Neutrophil (primary cell): Measurements from ENCODE around the gene PLEKHM3.

ENCODE experiments used
- H3K27ac ChIP-seq: fragments of 200-600 bp; sonication (generic); 2 replicates; pipeline ENCODE4 v1.5.1; 2016; ENCODE audit warnings: mild to moderate bottlenecking, moderate library complexity
- H3K27me3 ChIP-seq: fragments of 200-600 bp; sonication (generic); 2 replicates; pipeline ENCODE4 v1.6.0; 2016; ENCODE audit warnings: mild to moderate bottlenecking
- H3K36me3 ChIP-seq: fragments of 200-600 bp; sonication (generic); 2 replicates; pipeline ENCODE4 v1.5.1; 2017
- H3K4me1 ChIP-seq, 2 experiments: fragments of 200-600 bp in 1 of 2; sonication (generic) in 1 of 2; 1 replicate in 1 of 2; 2 replicates in 1 of 2; pipeline versions ENCODE4 v1.5.1 to v1.6.1; 2013 to 2016; ENCODE audit warnings: low read depth in 1 of 2, low read length in 1 of 2, mild to moderate bottlenecking in 1 of 2, moderate library complexity in 1 of 2; ENCODE audit not compliant: control insufficient read depth in 1 of 2, insufficient read depth in 1 of 2
- H3K4me3 ChIP-seq, 2 experiments: fragments of 200-600 bp in 1 of 2; sonication (generic) in 1 of 2; 1 replicate in 1 of 2; 2 replicates in 1 of 2; pipeline ENCODE4 v1.5.1; 2013 to 2016; ENCODE audit warnings: low read depth in 1 of 2, low read length in 1 of 2, mild to moderate bottlenecking in 1 of 2, moderate library complexity in 1 of 2
- H3K9me3 ChIP-seq: fragments of 200-600 bp; sonication (generic); 2 replicates; pipeline ENCODE4 v1.5.1; 2016
- CTCF ChIP-seq: fragments of 200-600 bp; sonication (generic); IDR thresholded peaks from 2 replicates; pipeline ENCODE4 v1.5.1; 2016; ENCODE audit warnings: antibody characterized with exemption

PLEKHM3 gene

GRCh38 chr2:207852791-207853190, 172.5 kb downstream of the PLEKHM3 start:
- H3K4me1 ChIP-seq, result peaks cover 0 to 5% of the 10 kb centered on the region in 2 experiments

GRCh38 chr2:207849443-207849842, 175.9 kb downstream of the PLEKHM3 start:
- Histone ChIP-seq H3K27ac (no peak overlapping the region), H3K9me3 (no peaks in the 10 kb centered on the region), H3K36me3 (no peaks in the 10 kb centered on the region), H3K4me3 (no peak overlapping the region), H3K4me1 (peaks cover 0 to 14% of the 10 kb centered on the region in 2 experiments), H3K27me3 (no peaks in the 10 kb centered on the region)
- TF ChIP-seq CTCF, result no peak

More at GRCh38 chr2:207852791-207853190, 172.5 kb downstream of the PLEKHM3 start:
- Histone ChIP-seq H3K36me3 (no peaks in the 10 kb centered on the region), H3K9me3 (no peaks in the 10 kb centered on the region), H3K27me3 (no peaks in the 10 kb centered on the region), H3K4me3 (no peak overlapping the region), H3K27ac (no peak overlapping the region)
- TF ChIP-seq CTCF, result no peak

- no peak overlapping the region for H3K4me3 ChIP-seq
- H3K27me3 ChIP-seq, result no peaks in the 10 kb centered on the region
- no peaks in the 10 kb centered on the region for H3K36me3 ChIP-seq
- peak overlapping the region; percentile 69 for H3K27ac ChIP-seq
- H3K9me3 ChIP-seq, result no peaks in the 10 kb centered on the region
- TF ChIP-seq CTCF, result no peak
- peaks cover 0 to 14% of the 10 kb centered on the region in 2 experiments for H3K4me1 ChIP-seq
These were observed 176.8 kb downstream of the PLEKHM3 start for GRCh38 chr2:207848545-207848928.

- no peak overlapping the region for H3K4me3 ChIP-seq
- no peaks in the 10 kb centered on the region for H3K27me3 ChIP-seq
- no peak for TF ChIP-seq CTCF
- peak overlapping the region; percentile 69 for H3K27ac ChIP-seq
- H3K36me3 ChIP-seq, result no peaks in the 10 kb centered on the region
- no peaks in the 10 kb centered on the region for H3K9me3 ChIP-seq
- H3K4me1 ChIP-seq, result peaks cover 0 to 14% of the 10 kb centered on the region in 2 experiments
These were observed 177.4 kb downstream of the PLEKHM3 start for GRCh38 chr2:207847807-207848544.

GRCh38 chr2:207847098-207847806, 178.1 kb downstream of the PLEKHM3 start:
- H3K27ac ChIP-seq, result peak overlapping the region; percentile 69
- H3K4me1 ChIP-seq, result peaks cover 0 to 14% of the 10 kb centered on the region in 2 experiments

More at GRCh38 chr2:207847098-207847806, 178.1 kb downstream of the PLEKHM3 start:
- Histone ChIP-seq H3K27me3 (no peaks in the 10 kb centered on the region), H3K36me3 (no peaks in the 10 kb centered on the region), H3K9me3 (no peaks in the 10 kb centered on the region), H3K4me3 (no peak overlapping the region)
- TF ChIP-seq CTCF, result no peak
